Activated T-cell treated with anti-CD3 and anti-CD28 coated beads, Interleukin-2, amount 50 U/mL, for 72 hours (primary cell): ENCODE measurements around the gene LCLAT1. TPM values are rescaled to one million over a fixed set of nuclear protein-coding genes. Genes with fewer than 3 reads are reported as not detected.

ENCODE experiments used
- ATAC-seq, 2 donors: fragments of 150-1000 bp; cut with Tn5 transposase; replicated peaks in 1 of 2; 2 replicates each; pipeline ENCODE4 v1.10.0; 2021; ENCODE audit warnings: moderate library complexity in 2 of 2, mild to moderate bottlenecking in 1 of 2
- DNase-seq, 2 donors: peaks; one replicate each; pipeline ENCODE4 v3.0.0; 2021 to 2022; ENCODE audit warnings: mixed read lengths in 1 of 2
- H3K27ac Mint-ChIP-seq: one replicate; pipeline ENCODE4 v1.8.0; 2022; ENCODE audit warnings: mild to moderate bottlenecking, moderate library complexity, mixed read lengths
- H3K27me3 Mint-ChIP-seq: one replicate; pipeline ENCODE4 v1.8.0; 2022; ENCODE audit warnings: low read depth, mixed read lengths
- H3K36me3 Mint-ChIP-seq, 2 donors: one replicate each; pipeline ENCODE4 v1.8.0; 2022; ENCODE audit warnings: mixed read lengths in 2 of 2, mild to moderate bottlenecking in 1 of 2; ENCODE audit not compliant: insufficient read depth in 2 of 2
- H3K4me1 Mint-ChIP-seq: one replicate; pipeline ENCODE4 v1.8.0; 2022; ENCODE audit warnings: low read depth, mixed read lengths
- H3K4me3 Mint-ChIP-seq, 2 donors: one replicate each; pipeline ENCODE4 v1.8.0; 2022; ENCODE audit warnings: mild to moderate bottlenecking in 2 of 2, mixed read lengths in 2 of 2, moderate library complexity in 2 of 2
- H3K9me3 Mint-ChIP-seq, 2 donors: one replicate each; pipeline ENCODE4 v1.8.0; 2022; ENCODE audit warnings: mixed read lengths in 2 of 2
- total RNA-seq, 2 donors: library from RNA; stranded (reverse); gene quantifications; one replicate each; pipeline ENCODE4 v1.2.3, GENCODE V29; 2022

LCLAT1 gene
- total RNA-seq, 2 donors from 2014 or later = 46.6 to 51.6 TPM

DNA sequence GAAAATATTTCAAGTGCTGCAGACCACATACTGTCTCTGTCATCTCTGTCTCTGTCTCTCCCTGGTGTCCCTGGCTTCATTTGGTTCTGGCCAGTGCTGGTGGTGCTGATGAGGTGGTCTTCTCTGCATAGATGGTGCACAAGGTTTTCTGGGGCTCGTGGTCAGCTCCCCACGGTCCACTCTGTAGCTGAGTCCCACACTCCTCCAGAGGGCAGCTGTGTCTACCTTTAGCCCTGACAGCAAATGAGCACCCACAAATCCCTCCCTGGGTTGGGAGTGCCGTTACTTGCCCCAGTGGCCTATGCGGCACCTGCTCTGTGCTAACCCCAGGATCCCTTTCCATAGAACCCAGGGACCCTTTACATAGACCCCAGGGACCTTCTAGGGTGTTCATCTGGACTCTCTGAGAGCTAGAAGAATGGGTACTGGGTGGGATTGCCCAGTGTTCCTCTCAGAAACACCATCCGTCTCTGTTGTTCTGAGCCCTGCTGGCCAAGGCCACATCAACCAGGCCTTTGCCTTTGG is 230.9 kb downstream of the LCLAT1 start:
- DNase-seq = no peak
- no peaks in the 10 kb centered on the region for H3K9me3 Mint-ChIP-seq
- H3K36me3 Mint-ChIP-seq = no peaks in the 10 kb centered on the region
- no peaks in the 10 kb centered on the region for H3K4me1 Mint-ChIP-seq
- peaks cover 16% of the 10 kb centered on the region for H3K27me3 Mint-ChIP-seq
- H3K4me3 Mint-ChIP-seq = no peak overlapping the region
- no peak overlapping the region for H3K27ac Mint-ChIP-seq
- no peak for ATAC-seq

DNA sequence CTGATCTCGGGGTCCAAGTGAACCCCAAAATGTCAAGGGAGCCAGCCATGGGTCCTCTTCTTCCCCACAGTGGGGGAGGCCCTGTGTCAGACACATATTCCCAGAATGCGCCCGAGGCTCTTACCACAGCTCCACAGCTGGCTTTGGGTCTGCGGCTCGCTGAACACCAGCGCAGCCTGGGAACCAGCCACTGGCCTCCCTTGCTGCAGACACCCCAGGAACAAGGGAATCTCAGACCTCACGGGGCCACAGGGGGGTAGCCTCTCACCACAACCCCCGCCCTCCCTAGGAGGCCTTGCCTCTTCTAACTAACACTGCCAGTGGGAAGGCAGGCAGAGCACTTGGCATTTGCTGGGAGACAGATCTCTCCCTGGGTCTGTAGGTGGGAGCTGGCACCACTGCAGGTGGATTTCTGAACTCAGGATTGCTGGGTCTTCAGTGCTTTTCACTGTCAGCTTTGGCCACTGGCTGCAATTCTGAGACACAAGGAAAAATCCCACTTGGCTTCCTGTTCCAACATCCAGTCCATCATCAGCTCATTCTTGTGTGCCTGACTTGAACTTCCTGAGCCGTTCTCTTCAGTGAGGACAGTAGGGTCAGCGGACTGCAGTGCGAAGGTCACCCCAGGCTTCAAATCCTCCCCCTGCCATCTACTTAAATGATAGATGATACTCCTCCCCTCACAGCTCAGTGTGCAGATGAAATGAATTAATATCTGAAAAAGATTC is 231.5 kb downstream of the LCLAT1 start:
- no peak for ATAC-seq
- no peak for DNase-seq
- H3K4me1 Mint-ChIP-seq = no peaks in the 10 kb centered on the region
- peaks cover 11% of the 10 kb centered on the region for H3K27me3 Mint-ChIP-seq
- no peak overlapping the region for H3K4me3 Mint-ChIP-seq
- H3K36me3 Mint-ChIP-seq = no peaks in the 10 kb centered on the region
- no peak overlapping the region for H3K27ac Mint-ChIP-seq
- H3K9me3 Mint-ChIP-seq = no peaks in the 10 kb centered on the region

GRCh38 chr2:30679426-30680088 is 232.5 kb downstream of the LCLAT1 start:
- H3K27me3 Mint-ChIP-seq = peaks cover 4% of the 10 kb centered on the region
- H3K4me3 Mint-ChIP-seq = no peak overlapping the region
- H3K4me1 Mint-ChIP-seq = no peaks in the 10 kb centered on the region
- no peaks in the 10 kb centered on the region for H3K36me3 Mint-ChIP-seq
- DNase-seq = no peak
- H3K27ac Mint-ChIP-seq = no peak overlapping the region
- peak; percentile 34 to 77 for ATAC-seq
- no peaks in the 10 kb centered on the region for H3K9me3 Mint-ChIP-seq

- DNase-seq (no peak), ATAC-seq (no peak)
- Mint-ChIP-seq H3K36me3 (no peaks in the 10 kb centered on the region), H3K9me3 (no peaks in the 10 kb centered on the region), H3K27me3 (no peaks in the 10 kb centered on the region), H3K4me1 (no peaks in the 10 kb centered on the region), H3K27ac (no peak overlapping the region), H3K4me3 (no peak overlapping the region)
Observed at GRCh38 chr2:30680121-30680520, 233.1 kb downstream of the LCLAT1 start.

- Mint-ChIP-seq H3K4me3 (no peak overlapping the region), H3K4me1 (no peaks in the 10 kb centered on the region), H3K27me3 (no peaks in the 10 kb centered on the region), H3K36me3 (no peaks in the 10 kb centered on the region), H3K27ac (no peak overlapping the region), H3K9me3 (no peaks in the 10 kb centered on the region)
- no peak for DNase-seq
- ATAC-seq = no peak
Observed at GRCh38 chr2:30681022-30681421, 234.0 kb downstream of the LCLAT1 start.

GRCh38 chr2:30683236-30683956 is 236.3 kb downstream of the LCLAT1 start:
- no peak for ATAC-seq
- Mint-ChIP-seq H3K4me3 (no peak overlapping the region), H3K9me3 (no peaks in the 10 kb centered on the region), H3K27ac (no peak overlapping the region), H3K4me1 (no peaks in the 10 kb centered on the region), H3K27me3 (no peaks in the 10 kb centered on the region), H3K36me3 (no peaks in the 10 kb centered on the region)
- no peak for DNase-seq

DNA sequence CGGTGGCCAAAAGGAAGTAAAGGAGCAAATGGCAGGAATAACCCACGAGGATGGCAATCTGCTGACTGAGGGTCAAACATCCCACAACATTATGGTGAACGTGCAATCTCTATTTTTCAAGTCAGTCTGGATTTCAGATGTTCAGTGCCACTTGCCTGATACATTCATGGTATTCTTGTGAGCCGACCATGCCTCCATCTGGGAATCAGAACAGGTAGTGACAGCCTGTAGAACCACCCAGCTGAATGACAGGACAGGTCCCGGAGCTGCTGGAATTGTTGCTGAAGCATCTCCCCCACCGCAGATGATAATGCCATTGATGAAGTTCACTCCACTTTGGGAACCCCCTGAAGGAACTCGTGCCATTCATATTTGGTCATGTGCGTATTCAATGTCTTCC is 237.0 kb downstream of the LCLAT1 start:
- Mint-ChIP-seq H3K36me3 (no peaks in the 10 kb centered on the region), H3K4me3 (no peak overlapping the region), H3K4me1 (no peaks in the 10 kb centered on the region), H3K27ac (no peak overlapping the region), H3K27me3 (no peaks in the 10 kb centered on the region), H3K9me3 (no peaks in the 10 kb centered on the region)
- no peak for ATAC-seq
- no peak for DNase-seq

GRCh38 chr2:30684516-30684915 is 237.5 kb downstream of the LCLAT1 start:
- H3K36me3 Mint-ChIP-seq = no peaks in the 10 kb centered on the region
- H3K4me3 Mint-ChIP-seq = no peak overlapping the region
- no peaks in the 10 kb centered on the region for H3K9me3 Mint-ChIP-seq
- H3K27me3 Mint-ChIP-seq = no peaks in the 10 kb centered on the region
- no peak for ATAC-seq
- H3K27ac Mint-ChIP-seq = no peak overlapping the region
- H3K4me1 Mint-ChIP-seq = no peaks in the 10 kb centered on the region
- no peak for DNase-seq

GRCh38 chr2:30684996-30685395 is 237.9 kb downstream of the LCLAT1 start:
- ATAC-seq (no peak), DNase-seq (no peak)
- H3K36me3 Mint-ChIP-seq = no peaks in the 10 kb centered on the region
- no peaks in the 10 kb centered on the region for H3K27me3 Mint-ChIP-seq
- no peaks in the 10 kb centered on the region for H3K4me1 Mint-ChIP-seq
- H3K9me3 Mint-ChIP-seq = no peaks in the 10 kb centered on the region
- H3K4me3 Mint-ChIP-seq = no peak overlapping the region
- no peak overlapping the region for H3K27ac Mint-ChIP-seq

- ATAC-seq = no peak
- Mint-ChIP-seq H3K27ac (no peak overlapping the region), H3K27me3 (no peaks in the 10 kb centered on the region), H3K4me1 (no peaks in the 10 kb centered on the region), H3K9me3 (no peaks in the 10 kb centered on the region), H3K4me3 (no peak overlapping the region), H3K36me3 (no peaks in the 10 kb centered on the region)
- no peak for DNase-seq
Observed at GRCh38 chr2:30686000-30686399, 239.0 kb downstream of the LCLAT1 start.

DNA sequence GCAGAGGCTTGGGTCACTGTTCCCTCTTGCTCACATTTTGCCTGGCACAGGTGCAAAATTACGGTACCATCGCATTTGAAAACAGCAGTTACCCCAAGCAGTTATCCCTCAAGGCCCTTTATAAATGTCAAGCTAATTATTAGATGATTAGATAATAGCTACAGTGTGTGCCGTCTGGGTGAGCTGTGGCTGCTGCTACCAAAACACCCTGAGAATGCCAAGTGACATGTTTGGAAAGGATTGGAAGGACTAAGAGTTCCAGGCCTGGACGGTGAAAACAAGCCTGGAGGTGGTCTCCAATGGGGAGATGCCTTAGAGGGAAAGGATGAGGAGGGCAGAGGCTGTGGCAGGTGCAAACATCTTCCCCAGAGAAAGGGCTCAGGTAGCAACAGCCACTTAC is 239.6 kb downstream of the LCLAT1 start:
- H3K4me1 Mint-ChIP-seq = no peaks in the 10 kb centered on the region
- H3K9me3 Mint-ChIP-seq = no peaks in the 10 kb centered on the region
- H3K4me3 Mint-ChIP-seq = no peak overlapping the region
- no peaks in the 10 kb centered on the region for H3K36me3 Mint-ChIP-seq
- no peaks in the 10 kb centered on the region for H3K27me3 Mint-ChIP-seq
- ATAC-seq = no peak
- H3K27ac Mint-ChIP-seq = no peak overlapping the region
- DNase-seq = no peak

- Mint-ChIP-seq H3K4me3 (no peak overlapping the region), H3K27me3 (no peaks in the 10 kb centered on the region), H3K9me3 (no peaks in the 10 kb centered on the region), H3K36me3 (no peaks in the 10 kb centered on the region), H3K4me1 (no peaks in the 10 kb centered on the region), H3K27ac (no peak overlapping the region)
- DNase-seq = no peak
- no peak for ATAC-seq
Observed at GRCh38 chr2:30688956-30689401, 241.9 kb downstream of the LCLAT1 start.

DNA sequence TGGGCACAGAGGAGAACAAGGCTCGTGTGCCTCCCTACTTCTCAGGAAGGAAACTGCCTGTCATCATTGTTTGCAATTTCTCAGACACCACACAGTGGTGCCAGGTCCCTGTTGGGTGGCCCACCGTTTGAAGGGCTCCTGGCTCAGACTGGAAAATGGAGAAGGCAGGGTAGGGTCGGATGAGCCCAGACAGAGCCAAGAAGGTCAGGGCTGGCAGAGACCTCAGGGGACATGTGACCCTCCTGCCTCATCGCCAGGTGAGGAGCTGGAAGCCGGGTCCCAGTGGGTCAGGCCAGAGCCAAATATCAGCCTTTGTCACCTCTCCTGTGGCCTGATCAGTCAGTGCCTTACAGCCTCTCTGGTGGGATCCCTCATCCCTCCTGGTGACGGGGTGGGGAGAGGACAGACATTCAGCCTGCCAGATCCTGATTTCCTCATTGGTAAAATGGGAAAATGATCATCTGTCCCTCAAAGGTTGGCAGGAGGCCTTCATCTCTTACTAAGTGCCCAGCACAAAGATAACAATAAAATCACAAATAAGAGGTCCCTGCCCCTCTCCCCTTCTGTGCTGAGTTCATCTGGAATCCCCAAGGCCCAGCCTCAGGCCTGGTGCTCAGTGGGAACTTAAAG is 242.6 kb downstream of the LCLAT1 start:
- no peak overlapping the region for H3K4me3 Mint-ChIP-seq
- no peak for DNase-seq
- ATAC-seq = no peak
- H3K27ac Mint-ChIP-seq = no peak overlapping the region
- no peaks in the 10 kb centered on the region for H3K36me3 Mint-ChIP-seq
- H3K9me3 Mint-ChIP-seq = no peaks in the 10 kb centered on the region
- H3K4me1 Mint-ChIP-seq = no peaks in the 10 kb centered on the region
- H3K27me3 Mint-ChIP-seq = peaks cover 1% of the 10 kb centered on the region
